GM10847 (cell line): ENCODE results near the gene OR10A5.

Experiments used
- POLR2A ChIP-seq: IDR thresholded peaks from 2 replicates; pipeline ENCODE4 v1.6.1; 2011; ENCODE audit not compliant: insufficient read length; ENCODE audit errors: extremely low read depth

Gene OR10A5

GRCh38 chr11:6845383-6845782 is at the start of gene OR10A5:
Gene OR10A5, plus strand, starts transcription at chr11:6845683. Its CDS starts 0 bp downstream, at chr11:6845683.
- no peak for TF ChIP-seq POLR2A

- TF ChIP-seq POLR2A = no peak
Measured at GRCh38 chr11:6799402-6799801, 46.1 kb upstream of the OR10A5 start, which contains the start of gene OR6A2. Gene OR6A2, minus strand, starts transcription at chr11:6799689. Its CDS starts 3,981 bp downstream, at chr11:6795708.

GRCh38 chr11:6812390-6813005 is 33.0 kb upstream of the OR10A5 start:
- no peak for TF ChIP-seq POLR2A

GRCh38 chr11:6813656-6814055 is 31.8 kb upstream of the OR10A5 start:
- TF ChIP-seq POLR2A = no peak

- TF ChIP-seq POLR2A = no peak
Measured at GRCh38 chr11:6817694-6818093, 27.8 kb upstream of the OR10A5 start.

GRCh38 chr11:6818967-6819366 is 26.5 kb upstream of the OR10A5 start:
- no peak for TF ChIP-seq POLR2A

- no peak for TF ChIP-seq POLR2A
Measured at GRCh38 chr11:6824136-6824823, 21.2 kb upstream of the OR10A5 start.

- no peak for TF ChIP-seq POLR2A
Measured at GRCh38 chr11:6825231-6825744, 20.2 kb upstream of the OR10A5 start.

- TF ChIP-seq POLR2A = no peak
Measured at GRCh38 chr11:6828103-6828502, 17.4 kb upstream of the OR10A5 start.

- TF ChIP-seq POLR2A = no peak
Measured at GRCh38 chr11:6833356-6833755, 12.1 kb upstream of the OR10A5 start.

GRCh38 chr11:6834021-6834420 is 11.5 kb upstream of the OR10A5 start:
- TF ChIP-seq POLR2A = no peak

GRCh38 chr11:6841694-6842093 is 3.8 kb upstream of the OR10A5 start:
- no peak for TF ChIP-seq POLR2A

GRCh38 chr11:6843670-6844069 is 1.8 kb upstream of the OR10A5 start:
- no peak for TF ChIP-seq POLR2A

GRCh38 chr11:6844356-6844755 is 1.1 kb upstream of the OR10A5 start:
- TF ChIP-seq POLR2A = no peak

GRCh38 chr11:6850526-6850925 is 5.0 kb downstream of the OR10A5 start:
- no peak for TF ChIP-seq POLR2A

- no peak for TF ChIP-seq POLR2A
Measured at GRCh38 chr11:6855971-6856541, 10.6 kb downstream of the OR10A5 start.
